ENCODE measurements around the gene ASS1. TPM values are rescaled to one million over a fixed set of nuclear protein-coding genes. Genes with fewer than 3 reads are reported as not detected.
A peak's percentile ranks its signal among the peaks of the same experiment; 100 is the strongest.

Gene ASS1
- total RNA-seq, 1 donor from 2014 or later, result 29.1 TPM

GRCh38 chr9:130438382-130438981 lies 6.3 kb upstream of the ASS1 start:
- no peak for TF ChIP-seq CTCF (conservative IDR thresholded peaks at IDR 0.05)
- DNase-seq (ENCODE audit: extremely low spot score, unreplicated experiment), result no peak
- Mint-ChIP-seq H3K36me3 (no peaks in the 10 kb centered on the region), H3K9me3 (peaks cover 5% of the 10 kb centered on the region), H3K27ac (no peak overlapping the region), H3K4me1 (ENCODE audit: unreplicated experiment) (peaks cover 5% of the 10 kb centered on the region), H3K27me3 (peaks cover 25% of the 10 kb centered on the region), H3K4me3 (no peak overlapping the region)

GRCh38 chr9:130441031-130441430 lies 3.7 kb upstream of the ASS1 start:
- Mint-ChIP-seq H3K36me3 (no peaks in the 10 kb centered on the region), H3K4me3 (no peak overlapping the region), H3K4me1 (ENCODE audit: unreplicated experiment) (peaks cover 9% of the 10 kb centered on the region), H3K9me3 (peaks cover 5% of the 10 kb centered on the region), H3K27ac (no peak overlapping the region), H3K27me3 (peaks cover 17% of the 10 kb centered on the region)
- TF ChIP-seq CTCF (conservative IDR thresholded peaks at IDR 0.05), result no peak
- DNase-seq (ENCODE audit: extremely low spot score, unreplicated experiment), result no peak

GRCh38 chr9:130442746-130443455 lies 1.9 kb upstream of the ASS1 start:
- Mint-ChIP-seq H3K4me3 (no peak overlapping the region), H3K9me3 (peaks cover 5% of the 10 kb centered on the region), H3K27me3 (peaks cover 14% of the 10 kb centered on the region), H3K4me1 (ENCODE audit: unreplicated experiment) (peaks cover 16% of the 10 kb centered on the region), H3K27ac (no peak overlapping the region), H3K36me3 (no peaks in the 10 kb centered on the region)
- no peak for DNase-seq (ENCODE audit: extremely low spot score, unreplicated experiment)
- TF ChIP-seq CTCF (conservative IDR thresholded peaks at IDR 0.05), result no peak

GRCh38 chr9:130443456-130443801 lies 1.3 kb upstream of the ASS1 start:
- peaks cover 20% of the 10 kb centered on the region for H3K4me1 Mint-ChIP-seq (ENCODE audit: unreplicated experiment)
- DNase-seq (ENCODE audit: extremely low spot score, unreplicated experiment), result no peak
- H3K9me3 Mint-ChIP-seq, result peaks cover 5% of the 10 kb centered on the region
- H3K27ac Mint-ChIP-seq, result no peak overlapping the region
- TF ChIP-seq CTCF (conservative IDR thresholded peaks at IDR 0.05), result no peak
- H3K27me3 Mint-ChIP-seq, result peaks cover 14% of the 10 kb centered on the region
- H3K36me3 Mint-ChIP-seq, result no peaks in the 10 kb centered on the region
- peak overlapping the region; percentile 70 for H3K4me3 Mint-ChIP-seq

GRCh38 chr9:130443840-130444492 lies 795 bp upstream of the ASS1 start:
- no peak for TF ChIP-seq CTCF (conservative IDR thresholded peaks at IDR 0.05)
- Mint-ChIP-seq H3K27ac (no peak overlapping the region), H3K36me3 (no peaks in the 10 kb centered on the region), H3K4me1 (ENCODE audit: unreplicated experiment) (peaks cover 20% of the 10 kb centered on the region), H3K9me3 (peaks cover 5% of the 10 kb centered on the region), H3K27me3 (peaks cover 14% of the 10 kb centered on the region), H3K4me3 (peak overlapping the region; percentile 70)
- DNase-seq (ENCODE audit: extremely low spot score, unreplicated experiment), result no peak

Data from type B pancreatic cell (in vitro differentiated cells).